ENCODE results near the gene FLT1.

The FLT1 gene

GRCh38 chr13:28342251-28342650 is 152.7 kb downstream of the FLT1 start:
- DNase-seq (ENCODE audit: low spot score) = no peak

- DNase-seq (ENCODE audit: low spot score) = no peak
Measured at GRCh38 chr13:28340272-28340793, 154.6 kb downstream of the FLT1 start.

- DNase-seq (ENCODE audit: low spot score) = no peak
Measured at GRCh38 chr13:28339419-28339818, 155.5 kb downstream of the FLT1 start.

GRCh38 chr13:28338742-28339141 is 156.2 kb downstream of the FLT1 start:
- DNase-seq (ENCODE audit: low spot score) = no peak

GRCh38 chr13:28338006-28338574 is 156.8 kb downstream of the FLT1 start:
- DNase-seq (ENCODE audit: low spot score) = no peak

- DNase-seq (ENCODE audit: low spot score) = no peak
Measured at GRCh38 chr13:28337166-28338005, 157.5 kb downstream of the FLT1 start.

- DNase-seq (ENCODE audit: low spot score) = no peak
Measured at GRCh38 chr13:28336193-28336657, 158.7 kb downstream of the FLT1 start.

GRCh38 chr13:28333204-28333881 is 161.6 kb downstream of the FLT1 start:
- no peak for DNase-seq (ENCODE audit: low spot score)

- DNase-seq (ENCODE audit: low spot score) = peak; percentile 22
Measured at GRCh38 chr13:28329395-28330158, 165.4 kb downstream of the FLT1 start.

GRCh38 chr13:28328271-28328607 is 166.7 kb downstream of the FLT1 start:
- DNase-seq (ENCODE audit: low spot score) = no peak

- DNase-seq (ENCODE audit: low spot score) = no peak
Measured at GRCh38 chr13:28327373-28328270, 167.3 kb downstream of the FLT1 start.

- DNase-seq (ENCODE audit: low spot score) = no peak
Measured at GRCh38 chr13:28326056-28326455, 168.9 kb downstream of the FLT1 start.

GRCh38 chr13:28325022-28325421 is 169.9 kb downstream of the FLT1 start:
- DNase-seq (ENCODE audit: low spot score) = no peak

GRCh38 chr13:28324181-28324789 is 170.6 kb downstream of the FLT1 start:
- DNase-seq (ENCODE audit: low spot score) = peak; percentile 79

GRCh38 chr13:28322256-28322905 is 172.5 kb downstream of the FLT1 start:
- DNase-seq (ENCODE audit: low spot score) = no peak

- DNase-seq (ENCODE audit: low spot score) = no peak
Measured at GRCh38 chr13:28321756-28322155, 173.2 kb downstream of the FLT1 start.

- DNase-seq (ENCODE audit: low spot score) = no peak
Measured at GRCh38 chr13:28320884-28321574, 173.9 kb downstream of the FLT1 start.

- no peak for DNase-seq (ENCODE audit: low spot score)
Measured at GRCh38 chr13:28320209-28320608, 174.7 kb downstream of the FLT1 start.

GRCh38 chr13:28319528-28319927 is 175.4 kb downstream of the FLT1 start:
- DNase-seq (ENCODE audit: low spot score) = no peak

Measured in pons (tissue), 1 donor.